Astrocyte of the spinal cord (primary cell): ENCODE data around the gene JMJD1C.

Experiments used
- DNase-seq: peaks from one replicate; pipeline ENCODE4 v3.0.0; 2011; ENCODE audit warnings: low read depth, low spot score
- H3K4me3 ChIP-seq: 2 replicates; pipeline ENCODE4 v1.5.1; 2011; ENCODE audit warnings: low read depth, mild to moderate bottlenecking, low read length, moderate library complexity
- CTCF ChIP-seq: IDR thresholded peaks from 2 replicates; pipeline ENCODE4 v1.5.1; 2012; ENCODE audit warnings: low read depth, mild to moderate bottlenecking, low read length, inconsistent platforms
- in situ Hi-C: cut with HindIII; loops from 2 replicates; pipeline ENCODE4 v1.10.0; 2017; ENCODE audit warnings: low sequenced_read_pairs

Gene JMJD1C

GRCh38 chr10:63392224-63392623 lies 73.6 kb downstream of the JMJD1C start:
- no peak for DNase-seq
- H3K4me3 ChIP-seq, result no peak overlapping the region
- in situ Hi-C loops, result no loop called here
- TF ChIP-seq CTCF, result no peak

- no peak for DNase-seq
- H3K4me3 ChIP-seq, result no peak overlapping the region
- in situ Hi-C loops, result no loop called here
- TF ChIP-seq CTCF, result no peak
These were observed 74.0 kb downstream of the JMJD1C start for GRCh38 chr10:63391812-63392211.

- TF ChIP-seq CTCF, result no peak
- DNase-seq, result no peak
- no peak overlapping the region for H3K4me3 ChIP-seq
- in situ Hi-C loops, result no loop called here
These were observed 75.3 kb downstream of the JMJD1C start for GRCh38 chr10:63390521-63390920.

GRCh38 chr10:63388421-63389031 lies 77.3 kb downstream of the JMJD1C start:
- no peak overlapping the region for H3K4me3 ChIP-seq
- no peak for TF ChIP-seq CTCF
- in situ Hi-C loops, result no loop called here
- DNase-seq, result peak; percentile 55

- no peak overlapping the region for H3K4me3 ChIP-seq
- in situ Hi-C loops, result no loop called here
- no peak for TF ChIP-seq CTCF
- no peak for DNase-seq
These were observed 80.5 kb downstream of the JMJD1C start for GRCh38 chr10:63385254-63385653.

- DNase-seq, result no peak
- no peak overlapping the region for H3K4me3 ChIP-seq
- TF ChIP-seq CTCF, result no peak
- in situ Hi-C loops, result no loop called here
These were observed 81.1 kb downstream of the JMJD1C start for GRCh38 chr10:63384675-63385074.

GRCh38 chr10:63384001-63384400 lies 81.8 kb downstream of the JMJD1C start:
- in situ Hi-C loops, result no loop called here
- H3K4me3 ChIP-seq, result no peak overlapping the region
- no peak for TF ChIP-seq CTCF
- DNase-seq, result no peak
